ENCODE data around the gene SEC11A.
"Not testable (repeated sequence)": the region's sequence is repeated elsewhere in the genome, so short reads cannot be mapped to it uniquely, and the experiment has no call there.

The SEC11A gene

DNA sequence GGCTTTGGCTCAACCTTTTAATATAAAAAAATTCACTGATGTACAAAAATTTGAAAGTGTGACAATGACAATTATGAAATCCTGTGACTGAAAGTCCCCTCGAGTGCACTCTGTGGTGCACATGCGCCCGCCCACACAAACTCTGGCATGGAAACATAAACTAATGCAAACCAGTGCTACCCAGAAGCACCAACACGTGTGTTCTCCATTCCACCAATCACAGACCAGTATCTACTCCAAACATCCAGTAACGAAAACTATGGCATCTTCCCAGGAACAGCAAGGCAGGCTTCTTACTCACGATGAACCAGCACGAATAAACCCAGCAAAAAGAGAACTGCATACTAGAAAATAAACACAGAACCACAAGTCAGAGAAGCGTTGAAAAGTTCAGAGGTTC, 46.2 kb downstream of the SEC11A start:
- DNase-seq: no peak

DNA sequence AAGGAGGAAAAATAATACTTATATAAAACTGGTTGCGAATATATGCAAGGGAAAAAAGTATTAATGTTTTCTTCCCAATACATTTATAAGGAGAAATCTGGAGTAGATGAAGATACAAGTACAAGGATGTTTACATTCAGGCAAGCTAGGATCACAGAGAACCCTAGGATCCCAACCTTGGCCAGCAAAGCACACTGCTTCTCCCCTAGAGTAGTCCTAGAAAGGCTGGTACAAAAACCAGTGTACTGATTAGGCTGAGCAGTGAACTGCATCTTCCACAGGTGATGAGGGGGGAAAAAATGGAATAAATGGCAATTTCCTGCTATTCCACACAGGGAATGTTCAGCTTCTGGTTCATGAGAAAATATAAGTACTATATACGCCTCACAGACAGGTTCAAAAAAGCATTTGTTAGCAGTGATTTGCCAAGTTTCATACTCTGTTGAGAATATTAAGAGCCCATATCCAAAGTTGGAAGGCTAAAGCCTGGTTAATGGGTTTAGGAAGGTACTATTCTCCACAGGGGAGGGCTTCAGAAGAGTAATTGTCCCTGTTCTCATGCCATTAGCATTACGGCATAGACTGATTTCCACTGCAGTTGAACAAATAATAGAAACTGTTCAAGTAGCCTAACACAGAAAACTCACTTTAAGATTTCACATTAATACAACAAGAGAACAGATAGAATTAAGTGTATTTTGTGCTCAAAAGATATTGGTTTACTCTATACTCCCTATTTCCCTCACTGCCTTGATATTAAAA, 47.5 kb downstream of the SEC11A start:
- DNase-seq: no peak

DNA sequence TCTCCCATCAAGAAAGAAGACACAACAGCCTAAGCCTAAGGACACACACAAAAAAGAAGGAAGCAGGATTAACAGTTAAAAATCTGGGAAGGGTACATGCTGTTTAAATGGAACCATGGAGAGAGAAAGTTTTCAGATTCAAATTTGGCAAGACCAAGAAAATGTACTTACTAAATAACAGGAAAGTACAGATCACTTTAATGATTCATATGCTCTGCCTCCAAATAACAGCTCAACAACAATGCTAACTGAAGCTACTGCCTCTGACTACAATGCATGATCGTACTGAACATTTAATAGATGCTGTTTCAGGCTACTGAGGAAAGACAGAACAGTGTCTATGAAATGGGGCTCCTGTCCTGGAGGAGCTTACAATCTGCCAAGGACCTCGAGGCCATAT, 49.6 kb downstream of the SEC11A start:
- DNase-seq: no peak

GRCh38 chr15:84661001-84661400, 54.9 kb downstream of the SEC11A start:
- no peak for DNase-seq

GRCh38 chr15:84659904-84660781, 55.8 kb downstream of the SEC11A start:
- DNase-seq: no peak

GRCh38 chr15:84658788-84659411, 57.0 kb downstream of the SEC11A start:
- DNase-seq: no peak

- DNase-seq: peak; percentile 69
Observed at GRCh38 chr15:84658080-84658787, 57.7 kb downstream of the SEC11A start, which contains the start of gene NMB. NMB (minus strand) TSS chr15:84658199; CDS start chr15:84658152, 47 bp downstream.

DNA sequence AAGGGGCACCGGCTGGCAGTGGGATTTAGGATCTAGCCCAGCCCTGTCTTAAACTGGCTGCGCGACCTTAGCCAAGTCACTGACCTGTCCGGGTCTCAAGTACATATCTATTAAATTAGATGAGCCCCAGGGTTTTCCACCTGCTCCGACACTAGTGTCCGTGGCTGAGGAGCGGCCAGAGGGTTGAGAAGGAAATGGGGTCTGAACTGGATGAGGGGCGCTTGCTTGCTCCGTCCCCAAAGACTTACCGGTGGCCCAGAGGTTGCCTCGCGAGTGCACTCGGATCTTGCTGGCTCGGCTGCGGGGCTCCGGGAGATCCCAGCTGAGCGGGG, 58.2 kb downstream of the SEC11A start:
- DNase-seq: no peak

GRCh38 chr15:84656972-84657371, 59.0 kb downstream of the SEC11A start:
- DNase-seq: no peak

- DNase-seq: peak; percentile 74
Observed at GRCh38 chr15:84654689-84655453, 61.1 kb downstream of the SEC11A start.

DNA sequence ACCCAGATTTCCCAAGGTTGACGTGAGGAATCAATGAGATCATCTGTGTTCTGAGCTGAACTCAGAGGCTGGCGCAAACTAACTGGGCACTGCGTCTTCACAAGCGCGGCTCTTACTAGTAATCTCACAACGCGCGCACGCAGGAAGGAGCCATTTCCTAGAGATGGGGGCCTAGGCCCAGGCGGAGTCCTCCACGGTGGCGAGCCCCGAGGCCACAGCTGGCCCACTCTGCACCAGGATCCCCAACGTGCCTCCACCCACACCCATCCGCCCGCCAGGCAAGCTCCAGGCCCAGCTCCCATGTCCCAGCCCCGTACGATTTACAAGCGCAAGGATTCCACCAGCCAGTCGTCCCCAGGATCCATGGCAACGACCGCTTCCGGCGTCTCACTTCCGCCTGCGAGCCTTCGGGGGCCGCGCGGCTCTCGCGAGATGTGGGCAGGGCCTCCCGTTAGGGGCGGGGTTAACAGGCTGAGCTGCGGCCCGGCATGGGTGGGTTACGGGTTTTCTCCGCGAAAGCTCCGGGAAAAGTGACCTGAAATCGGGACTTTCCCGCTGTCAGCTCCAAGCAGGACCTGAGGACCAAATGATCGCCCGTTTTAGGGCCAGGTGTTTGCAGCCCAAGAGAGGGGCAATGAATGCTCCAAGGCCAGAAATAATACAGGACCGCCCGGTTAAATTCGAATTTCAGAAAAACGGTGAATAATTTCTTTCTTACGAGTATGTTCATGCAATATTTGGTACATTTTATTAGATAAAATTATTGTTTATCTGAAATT, 61.8 kb downstream of the SEC11A start, which contains the start of gene WDR73:
WDR73 (minus strand) TSS at position 374 of the 779 bp plus-strand sequence; CDS start at position 365, 9 bp downstream.
- DNase-seq: peak; percentile 74

- no peak for DNase-seq
Observed at GRCh38 chr15:84653584-84653909, 62.4 kb downstream of the SEC11A start.

DNA sequence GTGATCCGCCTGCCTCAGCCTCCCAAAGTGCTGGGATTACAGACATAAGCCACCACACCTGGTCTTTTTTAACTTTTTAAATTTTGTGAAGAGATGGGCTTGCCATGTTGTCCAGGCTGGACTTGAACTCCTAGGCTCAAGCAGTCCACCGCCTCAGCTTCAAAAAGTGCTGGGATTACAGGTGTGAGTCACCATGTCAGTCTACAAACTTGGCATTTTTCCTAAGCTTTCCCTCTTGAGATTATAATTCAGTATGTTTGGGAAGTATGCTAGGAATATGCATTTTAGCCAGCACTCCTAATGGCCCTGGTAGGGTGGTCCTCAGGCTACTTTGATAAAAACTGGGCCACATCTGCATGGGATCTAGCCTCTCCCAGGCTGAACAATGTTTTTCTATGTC, 66.2 kb downstream of the SEC11A start:
- DNase-seq: no peak

GRCh38 chr15:84648539-84648938, 67.4 kb downstream of the SEC11A start:
- DNase-seq: no peak

- no peak for DNase-seq
Observed at GRCh38 chr15:84647726-84648125, 68.2 kb downstream of the SEC11A start.

- no peak for DNase-seq
Observed at GRCh38 chr15:84645997-84646396, 69.9 kb downstream of the SEC11A start.

DNA sequence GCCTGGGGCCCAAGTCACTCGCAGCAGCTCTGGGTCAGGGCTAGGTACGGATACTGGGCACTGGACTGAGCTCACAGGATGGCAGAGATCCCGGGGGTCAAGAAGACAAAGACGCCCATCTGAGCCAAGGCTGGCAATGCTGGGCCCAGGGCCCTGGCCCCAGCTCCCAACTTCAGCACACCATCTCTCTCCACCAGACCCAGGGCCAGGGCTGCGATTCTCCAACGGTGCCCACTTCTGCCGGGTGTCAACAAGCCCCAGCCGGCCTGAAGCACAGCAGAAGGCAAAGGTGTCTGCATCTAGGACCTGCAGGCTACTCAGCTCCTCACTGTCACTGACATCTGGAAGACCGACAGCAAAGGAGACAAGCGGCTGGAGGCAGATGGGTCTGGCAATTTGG, 70.4 kb downstream of the SEC11A start:
- DNase-seq: no peak

GRCh38 chr15:84643838-84644237, 72.1 kb downstream of the SEC11A start:
- no peak for DNase-seq

DNA sequence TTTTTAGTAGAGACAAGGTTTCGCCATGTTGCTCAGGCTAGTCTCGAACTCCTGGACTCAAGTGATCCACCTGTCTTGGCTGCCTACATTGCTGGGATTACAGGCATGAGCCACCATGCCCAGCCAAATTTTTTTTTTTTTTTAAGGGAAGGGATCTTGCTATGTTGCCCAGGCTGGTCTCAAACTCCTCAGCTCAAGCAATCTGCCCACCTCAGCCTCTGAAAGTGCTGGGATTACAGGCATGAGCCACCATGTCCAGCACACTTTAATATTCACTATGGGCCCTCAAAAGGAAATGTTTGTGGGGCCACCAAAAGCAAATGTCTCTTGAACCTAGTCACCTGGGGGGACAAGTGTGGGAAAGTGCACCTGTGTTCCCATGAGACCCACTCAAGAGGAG, 73.3 kb downstream of the SEC11A start:
- DNase-seq: not testable (repeated sequence)

DNA sequence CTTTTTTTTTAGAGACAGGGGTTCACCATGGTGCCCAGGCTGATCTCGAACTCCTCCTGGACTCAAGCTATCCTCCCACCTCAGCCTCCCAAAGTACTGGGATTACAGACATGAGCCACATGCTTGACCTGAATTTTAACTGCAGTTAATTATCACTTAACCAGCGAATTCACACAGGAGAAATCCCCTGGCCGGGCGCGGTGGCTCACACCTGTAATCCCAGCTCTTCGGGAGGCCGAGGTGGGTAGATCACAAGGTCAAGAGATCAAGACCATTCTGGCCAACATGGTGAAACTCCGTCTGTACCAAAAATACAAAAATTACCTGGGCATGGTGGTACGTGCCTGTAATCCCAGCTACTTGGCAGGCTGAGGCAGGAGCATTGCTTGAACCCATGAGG, 74.1 kb downstream of the SEC11A start:
- DNase-seq: not testable (repeated sequence)

DNA sequence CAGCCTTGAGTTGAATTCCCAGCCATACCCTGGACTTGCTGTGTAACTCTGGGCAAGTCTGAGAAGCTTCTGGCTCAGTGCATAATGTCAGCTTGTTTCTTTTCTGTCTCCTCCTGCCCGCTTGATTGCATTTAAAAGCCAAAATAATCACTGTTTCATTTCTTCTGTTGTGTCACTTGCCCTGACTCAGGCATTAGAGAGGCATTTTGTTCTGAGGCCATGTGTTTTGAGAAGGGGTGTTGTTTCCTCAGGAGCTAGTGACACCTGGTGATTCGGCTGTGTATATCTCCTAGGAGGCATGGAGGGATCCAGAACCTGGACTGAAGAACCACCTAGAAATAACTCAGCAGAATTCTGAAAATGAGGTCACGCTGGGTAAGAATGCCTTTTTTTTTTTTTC, 77.8 kb downstream of the SEC11A start:
- DNase-seq: no peak
